GM18907 (cell line): Measurements from ENCODE around the gene THRA.

Experiments
- ATAC-seq: cut with Tn5 transposase; IDR thresholded peaks from one replicate; pipeline ENCODE4 v1.9.1; 2021; ENCODE audit warnings: mild to moderate bottlenecking, moderate library complexity; ENCODE audit not compliant: unreplicated experiment

THRA gene

GRCh38 chr17:40098846-40099618, 36.3 kb downstream of the THRA start:
- peak; percentile 51 for ATAC-seq

GRCh38 chr17:40099619-40100418, 37.1 kb downstream of the THRA start:
- ATAC-seq = peak; percentile 1

- ATAC-seq = peak; percentile 2
Observed at GRCh38 chr17:40100419-40100668, 37.6 kb downstream of the THRA start, which contains the start of gene NR1D1. Gene NR1D1, minus strand, starts transcription at chr17:40100589. Its CDS starts 495 bp downstream, at chr17:40100094.

- ATAC-seq = peak; percentile 37
Observed at GRCh38 chr17:40100669-40101366, 38.1 kb downstream of the THRA start.

- ATAC-seq = no peak
Observed at GRCh38 chr17:40101367-40102210, 38.8 kb downstream of the THRA start.

GRCh38 chr17:40103071-40103661, 40.4 kb downstream of the THRA start:
- no peak for ATAC-seq

- no peak for ATAC-seq
Observed at GRCh38 chr17:40103688-40104087, 40.9 kb downstream of the THRA start.

- no peak for ATAC-seq
Observed at GRCh38 chr17:40104594-40105486, 42.1 kb downstream of the THRA start.

- ATAC-seq = no peak
Observed at GRCh38 chr17:40105861-40106759, 43.3 kb downstream of the THRA start.

- ATAC-seq = no peak
Observed at GRCh38 chr17:40106760-40107521, 44.2 kb downstream of the THRA start.

- ATAC-seq = no peak
Observed at GRCh38 chr17:40107522-40108174, 44.9 kb downstream of the THRA start.

- ATAC-seq = no peak
Observed at GRCh38 chr17:40108970-40109824, 46.4 kb downstream of the THRA start.

GRCh38 chr17:40110026-40110845, 47.5 kb downstream of the THRA start:
- no peak for ATAC-seq

- ATAC-seq = peak; percentile 43
Observed at GRCh38 chr17:40111221-40112128, 48.7 kb downstream of the THRA start.
